GM19035 (cell line): ENCODE results near the gene ATP2B3.

Source experiments
- ATAC-seq: cut with Tn5 transposase; IDR thresholded peaks from one replicate; pipeline ENCODE4 v1.9.1; 2021; ENCODE audit not compliant: unreplicated experiment

ATP2B3 gene

GRCh38 chrX:153564047-153564606 lies 46.7 kb downstream of the ATP2B3 start:
- no peak for ATAC-seq

- no peak for ATAC-seq
Observed at GRCh38 chrX:153565996-153566580, 48.6 kb downstream of the ATP2B3 start.

GRCh38 chrX:153568451-153569011 lies 51.1 kb downstream of the ATP2B3 start:
- no peak for ATAC-seq

GRCh38 chrX:153569475-153569874 lies 52.0 kb downstream of the ATP2B3 start:
- ATAC-seq, result no peak

- no peak for ATAC-seq
Observed at GRCh38 chrX:153571534-153571908, 54.1 kb downstream of the ATP2B3 start.

GRCh38 chrX:153572601-153573000 lies 55.2 kb downstream of the ATP2B3 start:
- no peak for ATAC-seq

- no peak for ATAC-seq
Observed at GRCh38 chrX:153573984-153574383, 56.5 kb downstream of the ATP2B3 start.

- no peak for ATAC-seq
Observed at GRCh38 chrX:153576239-153576870, 58.9 kb downstream of the ATP2B3 start.

- no peak for ATAC-seq
Observed at GRCh38 chrX:153576961-153577360, 59.5 kb downstream of the ATP2B3 start.

GRCh38 chrX:153578200-153578835 lies 60.9 kb downstream of the ATP2B3 start:
- ATAC-seq, result no peak

GRCh38 chrX:153578889-153579288 lies 61.4 kb downstream of the ATP2B3 start:
- ATAC-seq, result no peak

GRCh38 chrX:153580700-153581386 lies 63.4 kb downstream of the ATP2B3 start:
- ATAC-seq, result no peak

GRCh38 chrX:153582896-153583295 lies 65.5 kb downstream of the ATP2B3 start:
- ATAC-seq, result peak; percentile 94

GRCh38 chrX:153583433-153583832 lies 66.0 kb downstream of the ATP2B3 start:
- ATAC-seq, result no peak

- no peak for ATAC-seq
Observed at GRCh38 chrX:153585827-153586226, 68.4 kb downstream of the ATP2B3 start.

- ATAC-seq, result no peak
Observed at GRCh38 chrX:153587342-153587741, 69.9 kb downstream of the ATP2B3 start.

GRCh38 chrX:153588021-153588781 lies 70.8 kb downstream of the ATP2B3 start:
- no peak for ATAC-seq

GRCh38 chrX:153588782-153589446 lies 71.5 kb downstream of the ATP2B3 start:
- ATAC-seq, result no peak

- no peak for ATAC-seq
Observed at GRCh38 chrX:153590961-153591956, 73.8 kb downstream of the ATP2B3 start.
